ENCODE measurements around the gene TAS1R3.
A peak's percentile ranks its signal among the peaks of the same experiment; 100 is the strongest.
"Not testable (repeated sequence)": the region's sequence is repeated elsewhere in the genome, so short reads cannot be mapped to it uniquely, and the experiment has no call there.

Gene TAS1R3

DNA sequence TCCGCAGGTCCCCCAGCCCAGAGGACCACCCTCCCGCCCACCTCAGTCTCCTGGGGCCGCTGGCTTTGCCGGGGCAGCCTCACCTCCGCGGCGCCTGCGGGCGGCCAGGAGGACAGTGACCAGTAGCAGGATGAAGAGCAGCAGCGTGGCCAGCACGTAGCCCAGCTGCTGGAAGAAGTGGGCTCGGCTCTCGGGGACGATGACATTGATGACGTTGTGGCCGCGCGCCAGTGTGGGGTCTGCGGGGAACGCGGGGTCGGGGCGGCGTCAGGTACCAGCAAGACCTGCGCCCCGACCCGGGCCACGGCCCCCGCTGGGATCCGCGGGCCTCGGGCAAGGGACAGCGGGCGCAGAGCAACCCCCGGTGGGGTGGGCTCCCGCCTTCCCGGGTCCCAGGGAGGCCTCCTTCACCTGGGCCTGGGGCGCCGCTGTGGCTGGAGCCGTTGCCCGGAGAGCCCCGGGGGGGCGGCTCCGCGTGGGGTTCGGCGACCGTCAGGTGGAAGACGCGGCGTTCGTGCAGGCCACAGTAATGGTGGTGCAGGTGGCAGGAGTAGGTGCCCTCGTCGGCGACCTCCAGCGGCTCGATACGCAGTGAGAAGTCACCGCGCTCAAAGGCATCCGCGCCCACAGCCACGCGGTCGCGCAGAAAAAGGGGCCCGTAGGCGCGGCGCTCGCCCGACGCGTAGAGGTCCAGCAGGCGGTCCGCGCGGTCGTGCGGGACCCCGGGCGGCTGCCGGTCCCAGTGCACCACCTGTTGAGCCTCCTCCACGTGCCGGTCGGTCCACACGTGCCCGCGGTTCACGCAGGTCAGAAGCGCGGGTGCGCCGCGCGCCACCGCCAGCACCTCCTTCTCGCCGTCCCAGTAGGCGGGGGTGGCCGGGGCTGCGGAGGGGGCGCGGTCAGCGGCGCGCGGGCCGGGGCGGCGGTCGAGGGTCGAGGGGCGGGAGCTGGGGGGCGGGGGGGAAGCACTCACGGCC, 23.5 kb downstream of the TAS1R3 start:
- no peak for DNase-seq

GRCh38 chr1:1355416-1355815, 24.3 kb downstream of the TAS1R3 start:
- peak; percentile 40 for DNase-seq

GRCh38 chr1:1356166-1356795, 25.2 kb downstream of the TAS1R3 start:
- DNase-seq = peak; percentile 24

GRCh38 chr1:1356796-1357401, 25.8 kb downstream of the TAS1R3 start:
- DNase-seq = peak; percentile 31

DNA sequence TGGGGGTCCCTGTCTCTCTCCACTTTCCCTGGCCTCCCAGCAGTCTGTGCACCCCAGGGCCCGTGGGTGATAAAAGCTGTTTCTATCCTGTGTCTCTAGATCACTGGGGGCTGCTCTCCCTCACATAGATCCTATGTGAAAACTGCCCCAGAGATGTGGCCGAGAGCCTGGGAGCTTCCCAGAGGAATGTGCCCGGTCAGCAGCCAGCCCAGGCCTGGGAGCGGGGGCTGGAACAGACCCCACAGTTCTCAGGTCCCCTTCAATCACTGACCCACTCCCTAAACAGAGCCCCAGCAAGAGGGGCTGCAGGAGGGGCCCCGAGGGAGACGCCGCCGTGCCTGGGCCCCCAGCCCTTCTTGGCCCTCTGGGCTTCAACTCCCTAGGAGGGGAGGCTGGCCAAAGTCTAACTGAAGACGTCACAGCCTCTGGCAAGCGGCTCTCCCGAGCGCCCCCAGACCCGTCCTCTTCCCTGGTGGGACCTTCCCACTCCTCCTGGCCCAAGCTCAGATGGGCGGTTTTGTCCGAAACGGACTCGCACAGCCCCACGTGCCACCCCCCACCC, 26.9 kb downstream of the TAS1R3 start:
- DNase-seq = peak; percentile 49

DNA sequence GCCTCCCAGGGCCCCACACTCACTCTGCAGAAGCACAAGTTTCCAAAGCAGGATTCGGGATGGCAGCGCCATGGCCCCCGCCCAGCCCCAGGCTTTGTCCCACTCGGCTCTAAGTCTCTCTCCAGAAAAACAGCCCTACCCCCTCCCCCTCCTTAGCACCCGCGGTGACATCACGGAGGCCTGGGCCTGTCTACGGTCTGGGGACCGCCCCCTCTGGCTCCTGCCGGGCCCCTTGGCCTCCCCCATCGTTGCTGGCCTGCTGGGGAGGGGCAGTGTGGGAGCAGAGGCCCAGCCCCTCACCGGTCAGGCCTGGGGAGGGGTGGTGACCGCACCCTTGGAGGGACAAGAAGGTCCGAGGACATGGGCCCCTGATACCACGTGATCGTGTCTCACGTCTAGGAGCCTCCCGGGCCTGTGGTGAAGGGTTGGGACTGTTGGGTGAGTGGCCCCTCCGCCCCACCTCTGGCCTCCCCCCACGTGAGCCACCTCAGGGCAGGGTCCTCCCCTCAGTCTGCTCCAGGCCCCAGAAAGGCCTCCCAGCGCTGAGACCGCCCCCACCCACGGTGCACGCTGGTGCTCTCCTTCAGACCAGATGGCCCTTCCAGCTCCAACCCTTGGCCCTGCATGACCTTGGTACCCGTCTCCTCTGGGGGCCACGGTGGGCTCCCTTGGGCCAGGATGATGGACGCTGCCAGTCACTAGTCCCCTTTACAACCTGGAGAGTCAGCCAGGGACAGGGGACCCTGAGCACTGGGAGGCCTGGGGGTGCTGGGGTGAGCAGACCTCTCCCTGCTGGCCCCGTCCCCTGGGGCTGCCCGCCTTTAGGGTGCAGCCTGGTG, 27.6 kb downstream of the TAS1R3 start, which contains the start of gene MXRA8:
Gene MXRA8, minus strand, starts transcription at position 123 of the 839 bp plus-strand sequence. Its CDS starts 51 bp downstream, at position 72.
- peak; percentile 94 for DNase-seq

- peak; percentile 80 for DNase-seq
Observed at GRCh38 chr1:1359308-1359663, 28.2 kb downstream of the TAS1R3 start.

DNA sequence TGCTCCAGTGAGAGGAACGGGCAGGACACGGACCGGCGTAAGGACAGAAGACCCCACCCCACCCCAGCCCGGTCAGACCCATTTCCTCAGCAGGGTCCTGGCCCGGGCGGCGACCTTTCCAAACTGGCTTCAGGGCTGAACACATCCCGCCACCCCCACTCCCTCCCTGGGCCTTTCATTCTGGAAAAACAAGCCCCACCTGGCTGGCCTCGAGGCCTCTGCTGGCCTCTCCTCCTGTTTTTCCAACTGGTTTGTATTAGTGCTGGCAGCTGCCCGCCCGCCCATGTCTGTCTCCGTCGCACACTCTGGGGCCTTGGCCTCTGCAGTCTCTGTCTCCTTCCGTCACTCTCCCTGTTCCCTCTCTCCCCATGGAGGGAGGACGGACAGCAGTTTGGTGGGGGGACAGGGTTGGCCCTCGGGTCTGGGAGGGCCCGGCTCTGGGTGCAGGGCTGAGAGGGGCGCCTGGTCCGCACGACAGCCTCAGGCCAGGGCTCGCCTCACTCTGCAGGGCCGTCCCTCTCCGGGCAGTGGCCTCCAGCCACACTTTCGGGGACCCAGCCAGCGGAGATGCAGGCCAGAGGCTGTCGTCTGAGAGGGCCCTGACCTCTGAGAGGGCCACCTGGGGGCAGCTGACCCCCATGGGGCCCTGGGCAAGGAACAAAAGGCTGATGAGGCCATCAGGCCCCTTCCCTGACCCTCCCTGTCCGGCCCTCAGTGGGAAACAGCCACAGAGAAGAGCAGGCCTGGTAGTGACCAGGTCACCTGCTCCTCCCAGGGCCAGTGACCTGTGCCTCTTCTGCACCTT, 28.8 kb downstream of the TAS1R3 start:
- peak; percentile 90 for DNase-seq

- DNase-seq = peak; percentile 89
Observed at GRCh38 chr1:1360506-1361169, 29.6 kb downstream of the TAS1R3 start.

DNA sequence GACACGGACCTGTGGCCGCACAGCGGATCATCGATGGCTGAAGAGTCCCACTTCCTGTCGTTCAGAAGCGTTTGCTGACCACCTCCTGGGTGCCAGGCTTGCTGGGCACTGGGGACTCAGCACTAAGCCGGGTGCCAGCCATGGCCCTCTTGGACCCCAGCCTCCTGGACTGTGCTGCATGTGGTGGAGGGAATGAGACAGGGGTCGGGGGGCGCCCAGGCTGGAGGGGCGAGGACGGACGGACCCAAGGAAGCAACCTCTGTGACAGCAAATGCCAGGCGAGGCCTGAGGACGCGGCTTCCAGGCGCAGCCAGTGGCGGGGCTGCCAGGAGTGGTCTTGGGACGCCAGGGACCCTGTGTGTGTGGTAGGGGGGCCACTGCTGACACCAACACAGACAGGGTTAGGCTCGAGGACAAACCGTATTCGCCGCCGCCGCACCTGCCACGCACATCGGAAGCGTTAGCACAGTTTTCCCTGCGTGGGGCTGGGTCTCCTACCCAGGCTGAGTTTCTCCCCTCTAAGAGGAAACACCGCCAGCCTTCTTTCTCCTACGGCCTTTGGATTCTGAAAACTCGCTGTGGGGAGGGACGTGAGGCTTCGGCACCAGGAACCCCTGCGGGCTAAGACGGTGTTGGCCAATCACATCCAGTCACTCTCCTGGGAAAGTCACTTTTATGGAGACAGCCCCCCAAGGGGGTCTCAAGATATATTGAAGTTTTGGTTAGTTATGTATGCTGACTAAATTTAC, 30.3 kb downstream of the TAS1R3 start:
- DNase-seq = peak; percentile 34

- peak; percentile 87 for DNase-seq
Observed at GRCh38 chr1:1361982-1362423, 30.9 kb downstream of the TAS1R3 start.

DNA sequence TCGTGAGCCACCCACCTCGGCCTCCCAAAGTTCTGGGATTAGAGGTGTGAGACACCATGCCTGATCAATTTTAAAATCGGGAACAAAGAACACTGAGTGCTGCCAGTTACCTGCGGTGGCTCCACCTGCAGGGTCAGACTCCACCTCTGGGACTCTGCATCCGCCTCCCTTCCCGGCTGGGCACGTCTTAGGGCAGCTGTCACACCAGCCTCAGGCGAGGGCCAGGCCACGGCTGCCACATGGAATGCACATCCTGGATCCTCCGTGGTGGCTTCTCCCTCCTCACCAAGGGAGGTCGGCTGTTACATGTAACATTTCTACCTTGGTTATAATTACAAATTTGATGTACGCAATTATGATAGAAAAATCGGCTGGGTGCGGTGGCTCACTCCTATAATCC, 33.2 kb downstream of the TAS1R3 start:
- DNase-seq = no peak

GRCh38 chr1:1365875-1366698, 35.0 kb downstream of the TAS1R3 start:
- no peak for DNase-seq

DNA sequence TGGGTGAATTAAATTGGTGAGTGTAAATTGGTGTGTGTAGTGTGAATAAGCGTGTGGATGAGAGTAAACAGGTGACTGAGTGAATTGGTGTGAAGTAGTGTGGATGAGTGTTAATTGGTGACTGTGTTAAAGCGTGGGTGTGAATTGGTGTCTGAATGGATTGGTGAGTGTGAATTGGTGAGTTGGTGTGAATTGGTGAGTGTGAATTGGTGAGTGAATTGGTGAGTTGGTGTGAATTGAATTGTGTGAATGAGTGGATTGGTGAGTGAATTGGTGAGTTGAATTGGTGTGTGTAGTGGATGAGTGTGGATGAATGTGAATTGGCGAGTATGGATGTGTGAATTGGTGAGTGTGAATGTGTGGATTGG, 35.6 kb downstream of the TAS1R3 start:
- no peak for DNase-seq

GRCh38 chr1:1367315-1367714, 36.2 kb downstream of the TAS1R3 start:
- DNase-seq = no peak

- DNase-seq = not testable (repeated sequence)
Observed at GRCh38 chr1:1370094-1370493, 39.0 kb downstream of the TAS1R3 start.

DNA sequence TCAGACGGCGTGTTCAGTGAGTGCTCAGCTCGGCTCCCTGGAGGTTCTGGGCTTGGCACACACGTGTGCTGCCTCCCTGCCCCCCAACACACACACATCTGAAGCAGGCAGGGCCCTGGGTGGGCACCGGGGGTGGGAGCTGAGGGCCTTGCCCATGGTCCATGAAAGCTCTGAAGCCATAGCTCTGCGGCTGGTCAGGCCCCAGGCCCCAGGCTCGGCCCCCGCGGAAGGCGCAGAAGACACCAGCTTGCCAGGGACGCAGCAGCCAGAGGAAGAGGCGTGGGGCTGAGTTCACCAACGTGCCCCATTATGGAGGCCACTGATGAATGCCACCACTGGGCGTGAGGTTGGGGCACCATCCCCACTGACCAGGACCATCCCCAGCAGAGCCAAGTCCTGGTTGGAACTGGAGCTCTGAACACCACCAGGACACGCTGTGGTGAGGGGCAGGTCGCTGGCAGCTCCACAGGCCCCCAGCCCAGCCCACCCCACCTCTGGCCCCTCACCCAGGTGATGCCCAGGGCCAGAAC, 39.8 kb downstream of the TAS1R3 start:
- DNase-seq = peak; percentile 41

DNA sequence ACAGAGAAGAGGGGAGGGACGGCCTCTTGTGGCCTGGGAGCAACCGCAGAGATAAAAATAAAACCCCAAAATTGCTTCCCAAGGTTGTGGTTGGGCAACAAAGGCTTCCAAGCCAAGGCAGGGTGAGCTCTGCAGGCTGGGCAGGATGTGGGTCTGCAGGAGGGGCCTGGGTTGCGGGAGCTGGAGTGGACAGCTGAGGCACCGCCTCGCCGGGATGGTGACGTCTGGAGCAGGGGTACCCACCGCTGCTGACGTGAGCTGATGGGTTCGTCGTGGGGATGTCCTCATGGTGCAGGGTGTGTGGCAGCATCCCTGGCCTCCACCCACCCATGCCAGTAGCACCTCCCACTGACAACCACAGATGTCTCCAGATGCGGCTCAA, 40.3 kb downstream of the TAS1R3 start:
- peak; percentile 78 for DNase-seq

Measured in femur (tissue), 1 donor.